ENCODE data around the gene NCKAP5. TPM values are rescaled to one million over a fixed set of nuclear protein-coding genes. Genes with fewer than 3 reads are reported as not detected.

NCKAP5 gene
- total and polyA plus RNA-seq, 9 of the 15 experiments (the other 6 are each of a cell fraction or from before 2014, with no cell fraction given): not detected

DNA sequence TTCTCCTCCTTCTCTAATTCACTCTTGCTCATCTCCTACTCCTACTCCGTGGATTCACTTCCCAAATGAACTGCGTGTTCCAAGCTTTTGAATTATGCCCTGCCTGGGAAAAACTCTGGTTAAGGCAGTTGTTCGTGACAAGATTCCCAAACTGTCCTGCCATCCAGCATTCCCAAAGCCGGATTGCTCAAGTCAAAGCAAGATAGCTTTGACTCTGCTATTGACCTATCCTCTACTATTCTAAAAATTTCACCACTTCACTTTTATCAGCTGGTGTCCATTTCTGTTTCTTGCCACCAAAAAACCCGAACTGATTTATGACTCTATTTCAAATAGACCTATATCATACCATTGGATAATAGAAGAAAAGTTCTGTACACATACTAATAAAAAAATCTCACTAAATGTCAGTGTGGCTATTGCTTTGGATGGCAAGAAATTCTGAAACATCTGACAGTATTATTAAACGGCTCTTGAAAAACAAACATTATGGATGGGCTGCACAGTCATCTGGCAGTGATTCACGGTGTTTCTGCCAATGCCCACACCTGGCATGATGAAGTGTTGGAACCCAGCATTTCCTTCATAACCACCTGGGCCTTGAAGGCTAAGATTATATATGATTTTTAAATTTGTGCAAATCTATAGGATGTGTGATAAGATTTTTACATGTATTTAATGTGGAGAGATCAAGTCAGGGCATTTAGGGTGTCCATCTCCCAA, 87.4 kb downstream of the NCKAP5 start:
- Histone ChIP-seq H3K9me3 (replicated peaks; ENCODE audit: control insufficient read depth, insufficient read depth, low read depth, low read length) (no peaks in the 10 kb centered on the region), H3K4me1 (replicated peaks in 1 of 2; ENCODE audit: control insufficient read depth in 2 of 2, insufficient read depth in 2 of 2, low read length in 2 of 2) (no peaks in the 10 kb centered on the region), H2AFZ (ENCODE audit: low read depth, low read length) (no peak overlapping the region), H3K79me2 (ENCODE audit: control insufficient read depth, insufficient read depth, low read length) (no peaks in the 10 kb centered on the region), H4K20me1 (replicated peaks; ENCODE audit: control insufficient read depth, insufficient read depth, low read length) (no peaks in the 10 kb centered on the region), H3K9ac (ENCODE audit: insufficient read depth in 1 of 2, low read depth in 2 of 2, low read length in 2 of 2) (no peak overlapping the region), H3K4me2 (ENCODE audit: insufficient read depth, low read length) (no peak overlapping the region), H3K27me3 (ENCODE audit: control insufficient read depth in 2 of 2, insufficient read depth in 2 of 2, low read length in 2 of 2) (no peaks in the 10 kb centered on the region), H3K36me3 (ENCODE audit: control insufficient read depth, insufficient read depth, low read length) (no peaks in the 10 kb centered on the region), H3K27ac (ENCODE audit: extremely low read depth, low read depth, low read length) (no peak overlapping the region), H3K9me1 (ENCODE audit: control insufficient read depth, insufficient read depth, low read length) (no peaks in the 10 kb centered on the region), H3K4me3 (no peak overlapping the region)
- ChIA-PET POLR2A (no interaction called here), CTCF (ENCODE audit: low intra/inter-chr PET ratio) (no interaction called here)
- in situ Hi-C loops (cut with MboI): no loop called here
- TF ChIP-seq SRF (CRISPR knock-in tag; IDR thresholded peaks at IDR 0.05) (no peak), ZFX (CRISPR knock-in tag; IDR thresholded peaks at IDR 0.05) (no peak), NEUROD1 (IDR thresholded peaks at IDR 0.05; ENCODE audit: borderline replicate concordance, low read depth, low read length, partially characterized antibody) (no peak), ILK (tag; IDR thresholded peaks at IDR 0.05; ENCODE audit: borderline replicate concordance, low read depth) (no peak)
- TF ChIP-seq, protein P1, sequence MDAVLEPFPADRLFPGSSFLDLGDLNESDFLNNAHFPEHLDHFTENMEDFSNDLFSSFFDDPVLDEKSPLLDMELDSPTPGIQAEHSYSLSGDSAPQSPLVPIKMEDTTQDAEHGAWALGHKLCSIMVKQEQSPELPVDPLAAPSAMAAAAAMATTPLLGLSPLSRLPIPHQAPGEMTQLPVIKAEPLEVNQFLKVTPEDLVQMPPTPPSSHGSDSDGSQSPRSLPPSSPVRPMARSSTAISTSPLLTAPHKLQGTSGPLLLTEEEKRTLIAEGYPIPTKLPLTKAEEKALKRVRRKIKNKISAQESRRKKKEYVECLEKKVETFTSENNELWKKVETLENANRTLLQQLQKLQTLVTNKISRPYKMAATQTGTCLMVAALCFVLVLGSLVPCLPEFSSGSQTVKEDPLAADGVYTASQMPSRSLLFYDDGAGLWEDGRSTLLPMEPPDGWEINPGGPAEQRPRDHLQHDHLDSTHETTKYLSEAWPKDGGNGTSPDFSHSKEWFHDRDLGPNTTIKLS (IDR thresholded peaks at IDR 0.05; ENCODE audit: borderline replicate concordance, low read depth): no peak
- no peak for FAIRE-seq
- no peak for DNase-seq (ENCODE audit: extremely low read depth in 1 of 4, low spot score in 3 of 4)
- BruUV-seq (replicated peaks): no TSS peak
- intact Hi-C loops (cut with micrococcal nuclease): no loop called here
- WGBS (ENCODE audit: insufficient coverage, low coverage, missing lambda C conversion rate): 0% methylated on average over 7 of the region's 7 CpGs
- ATAC-seq: no peak

Data from K562 (cell line).